Mesendoderm (in vitro differentiated cells): ENCODE results near the gene ANKRA2.

Experiments
- DNase-seq: peaks from one replicate; pipeline ENCODE4 v3.0.0; 2013
- H2AK5ac ChIP-seq: 2 replicates; pipeline ENCODE4 v1.6.1; 2013; ENCODE audit warnings: low read length, inconsistent platforms
- H2BK120ac ChIP-seq: 2 replicates; pipeline ENCODE4 v1.6.1; 2013; ENCODE audit warnings: low read depth, mild to moderate bottlenecking, low read length, moderate library complexity, mixed read lengths
- H2BK15ac ChIP-seq: replicated peaks from 2 replicates; pipeline ENCODE4 v1.6.1; 2013; ENCODE audit warnings: low read depth, mild to moderate bottlenecking, moderate library complexity
- H2BK5ac ChIP-seq: 2 replicates; pipeline ENCODE4 v1.6.1; 2013; ENCODE audit warnings: low read length, inconsistent platforms
- H3K18ac ChIP-seq: 2 replicates; pipeline ENCODE4 v1.6.1; 2013; ENCODE audit warnings: mild to moderate bottlenecking, low read length, mixed read lengths
- H3K23ac ChIP-seq: one replicate; pipeline ENCODE4 v1.6.1; 2013; ENCODE audit warnings: low read length
- H3K27ac ChIP-seq: 2 replicates; pipeline ENCODE4 v1.5.1; 2013; ENCODE audit warnings: low read depth, mild to moderate bottlenecking, inconsistent platforms, low read length, moderate library complexity
- H3K27me3 ChIP-seq: 2 replicates; pipeline ENCODE4 v1.6.1; 2013; ENCODE audit warnings: low read length, control low read depth, mild to moderate bottlenecking, inconsistent platforms; ENCODE audit not compliant: insufficient read depth, poor library complexity
- H3K36me3 ChIP-seq: 2 replicates; pipeline ENCODE4 v1.6.1; 2013; ENCODE audit warnings: low read length, inconsistent platforms; ENCODE audit not compliant: control insufficient read depth, insufficient read depth
- H3K4ac ChIP-seq: one replicate; pipeline ENCODE4 v1.6.1; 2013; ENCODE audit warnings: low read depth, mild to moderate bottlenecking, low read length, moderate library complexity
- H3K4me1 ChIP-seq: 2 replicates; pipeline ENCODE4 v1.6.1; 2013; ENCODE audit warnings: low read depth, low read length, inconsistent platforms; ENCODE audit not compliant: control insufficient read depth
- H3K4me2 ChIP-seq: 2 replicates; pipeline ENCODE4 v1.6.1; 2013; ENCODE audit warnings: low read length
- H3K4me3 ChIP-seq: 2 replicates; pipeline ENCODE4 v1.5.1; 2013; ENCODE audit warnings: mild to moderate bottlenecking, low read length
- H3K56ac ChIP-seq: one replicate; pipeline ENCODE4 v1.6.1; 2013; ENCODE audit warnings: low read length
- H3K79me1 ChIP-seq: 2 replicates; pipeline ENCODE4 v1.6.1; 2013; ENCODE audit warnings: low read length, inconsistent platforms
- H3K79me2 ChIP-seq: 2 replicates; pipeline ENCODE4 v1.6.1; 2013; ENCODE audit warnings: mild to moderate bottlenecking, low read length; ENCODE audit not compliant: control insufficient read depth, insufficient read depth
- H3K9ac ChIP-seq: 2 replicates; pipeline ENCODE4 v1.6.1; 2013; ENCODE audit warnings: low read length, inconsistent platforms
- H4K5ac ChIP-seq: one replicate; pipeline ENCODE4 v1.6.1; 2013; ENCODE audit warnings: low read length
- H4K8ac ChIP-seq: one replicate; pipeline ENCODE4 v1.6.1; 2013; ENCODE audit warnings: low read depth, mild to moderate bottlenecking, control low read depth, low read length, moderate library complexity
- WGBS: extraction: QIAGEN DNeasy Blood & Tissue Kit; methylation state at CpG from one replicate; pipeline ENCODE4 v1.1.7; 2013; ENCODE audit warnings: low lambda C conversion rate, missing lambda C conversion rate; ENCODE audit not compliant: insufficient coverage; ENCODE audit errors: extremely low coverage; 5-methylcytosine and 5-hydroxymethylcytosine counted together

ANKRA2 gene

GRCh38 chr5:73591698-73592501 is 26.5 kb upstream of the ANKRA2 start:
- Histone ChIP-seq H2BK120ac (no peak overlapping the region), H3K27me3 (no peaks in the 10 kb centered on the region), H3K18ac (no peak overlapping the region), H2BK15ac (no peak overlapping the region), H3K9ac (no peak overlapping the region), H3K4me3 (no peak overlapping the region), H3K23ac (no peak overlapping the region), H3K79me1 (no peaks in the 10 kb centered on the region), H4K8ac (no peak overlapping the region), H2AK5ac (no peak overlapping the region), H4K5ac (no peak overlapping the region), H3K27ac (no peak overlapping the region), H3K4me1 (no peaks in the 10 kb centered on the region), H3K4ac (no peak overlapping the region), H3K4me2 (no peak overlapping the region), H3K56ac (no peak overlapping the region), H3K79me2 (no peaks in the 10 kb centered on the region), H2BK5ac (no peak overlapping the region), H3K36me3 (no peaks in the 10 kb centered on the region)
- DNase-seq, result no peak
- no CpG with 5 or more reads among the region's 4 CpGs for WGBS

- Histone ChIP-seq H3K4me3 (no peak overlapping the region), H3K4me1 (no peaks in the 10 kb centered on the region), H3K4ac (no peak overlapping the region), H2AK5ac (no peak overlapping the region), H3K27me3 (no peaks in the 10 kb centered on the region), H4K5ac (no peak overlapping the region), H3K9ac (no peak overlapping the region), H3K56ac (no peak overlapping the region), H3K36me3 (no peaks in the 10 kb centered on the region), H2BK120ac (no peak overlapping the region), H3K18ac (no peak overlapping the region), H3K4me2 (no peak overlapping the region), H4K8ac (no peak overlapping the region), H3K23ac (no peak overlapping the region), H3K27ac (no peak overlapping the region), H3K79me1 (no peaks in the 10 kb centered on the region), H3K79me2 (no peaks in the 10 kb centered on the region), H2BK5ac (no peak overlapping the region), H2BK15ac (no peak overlapping the region)
- WGBS, result no CpG with 5 or more reads among the region's 4 CpGs
- DNase-seq, result peak; percentile 74
Observed at GRCh38 chr5:73591102-73591695, 25.8 kb upstream of the ANKRA2 start.

DNA sequence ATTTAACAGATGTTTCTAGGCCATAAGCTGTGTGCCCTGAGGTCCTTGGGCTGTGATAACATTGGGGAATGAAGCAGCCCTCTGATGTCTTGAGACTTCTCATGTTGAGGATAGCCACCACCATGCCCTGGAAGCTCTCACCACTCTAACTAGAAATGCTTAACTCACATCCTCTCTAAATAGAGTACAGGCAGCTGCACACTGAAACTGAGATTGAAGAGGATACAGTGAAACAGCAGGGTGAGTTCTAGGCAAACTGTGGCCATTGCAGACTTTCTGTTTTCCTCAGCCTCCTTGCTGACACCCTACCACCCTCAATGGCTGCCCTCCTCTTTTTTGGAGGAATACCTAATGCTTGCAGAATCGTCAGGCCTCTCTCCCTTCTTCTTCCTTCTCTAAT is 22.5 kb upstream of the ANKRA2 start:
- WGBS, result no CpG with 5 or more reads among the region's 1 CpG
- DNase-seq, result no peak
- no peak overlapping the region for H3K4ac ChIP-seq

GRCh38 chr5:73582285-73583145 is 17.1 kb upstream of the ANKRA2 start:
- Histone ChIP-seq H3K23ac (no peak overlapping the region), H2BK120ac (no peak overlapping the region), H3K4me3 (no peak overlapping the region), H4K8ac (no peak overlapping the region), H3K79me2 (no peaks in the 10 kb centered on the region), H3K4me2 (no peak overlapping the region), H3K27ac (no peak overlapping the region), H4K5ac (no peak overlapping the region), H3K4ac (no peak overlapping the region), H3K79me1 (peaks cover 1% of the 10 kb centered on the region), H2BK15ac (no peak overlapping the region), H2BK5ac (no peak overlapping the region), H2AK5ac (no peak overlapping the region), H3K56ac (no peak overlapping the region), H3K36me3 (peaks cover 2% of the 10 kb centered on the region), H3K18ac (no peak overlapping the region), H3K9ac (no peak overlapping the region), H3K4me1 (no peaks in the 10 kb centered on the region), H3K27me3 (no peaks in the 10 kb centered on the region)
- DNase-seq, result peak; percentile 26
- no CpG with 5 or more reads among the region's 3 CpGs for WGBS

More for the DNA sequence above, 22.5 kb upstream of the ANKRA2 start:
- H2BK15ac ChIP-seq, result no peak overlapping the region
- no peaks in the 10 kb centered on the region for H3K4me1 ChIP-seq
- H3K4me3 ChIP-seq, result no peak overlapping the region
- H3K79me1 ChIP-seq, result no peaks in the 10 kb centered on the region
- H4K8ac ChIP-seq, result no peak overlapping the region
- no peak overlapping the region for H2BK5ac ChIP-seq
- H3K56ac ChIP-seq, result no peak overlapping the region
- no peak overlapping the region for H3K23ac ChIP-seq
- H3K4me2 ChIP-seq, result no peak overlapping the region
- no peaks in the 10 kb centered on the region for H3K79me2 ChIP-seq
- H2BK120ac ChIP-seq, result no peak overlapping the region
- no peak overlapping the region for H2AK5ac ChIP-seq
- H3K9ac ChIP-seq, result no peak overlapping the region
- H3K27me3 ChIP-seq, result no peaks in the 10 kb centered on the region
- no peak overlapping the region for H3K18ac ChIP-seq
- no peaks in the 10 kb centered on the region for H3K36me3 ChIP-seq
- H4K5ac ChIP-seq, result no peak overlapping the region
- no peak overlapping the region for H3K27ac ChIP-seq

- H3K4me3 ChIP-seq, result peak overlapping the region; percentile 100
- H3K4ac ChIP-seq, result peak overlapping the region; percentile 29
- H2BK15ac ChIP-seq, result no peak overlapping the region
- DNase-seq, result no peak
- H3K27me3 ChIP-seq, result no peaks in the 10 kb centered on the region
- H2AK5ac ChIP-seq, result no peak overlapping the region
- H3K23ac ChIP-seq, result peak overlapping the region; percentile 71
- peaks cover 3% of the 10 kb centered on the region for H3K79me1 ChIP-seq
- no peak overlapping the region for H4K8ac ChIP-seq
- H2BK5ac ChIP-seq, result no peak overlapping the region
- H4K5ac ChIP-seq, result peak overlapping the region; percentile 82
- H2BK120ac ChIP-seq, result no peak overlapping the region
- H3K4me2 ChIP-seq, result peak overlapping the region; percentile 24
- WGBS, result no CpG with 5 or more reads among the region's 8 CpGs
- H3K9ac ChIP-seq, result peak overlapping the region; percentile 98
- H3K4me1 ChIP-seq, result peaks cover 2% of the 10 kb centered on the region
- H3K18ac ChIP-seq, result no peak overlapping the region
- H3K79me2 ChIP-seq, result peaks cover 16% of the 10 kb centered on the region
- H3K36me3 ChIP-seq, result no peaks in the 10 kb centered on the region
- H3K27ac ChIP-seq, result no peak overlapping the region
- peak overlapping the region; percentile 99 for H3K56ac ChIP-seq
Observed at GRCh38 chr5:73565969-73566547, 619 bp upstream of the ANKRA2 start.
